Keratinocyte (primary cell): Measurements from ENCODE around the gene GALP. TPM values are rescaled to one million over a fixed set of nuclear protein-coding genes. Genes with fewer than 3 reads are reported as not detected.
"Not testable (repeated sequence)": the region's sequence is repeated elsewhere in the genome, so short reads cannot be mapped to it uniquely, and the experiment has no call there.

Experiments used
- DNase-seq: peaks from one replicate; pipeline ENCODE4 v3.0.0-alpha.2; 2011; ENCODE audit warnings: low read depth, missing footprints, low spot score
- FAIRE-seq: peaks from 2 replicates; lab custom pipeline; 2011; peaks lifted over from hg19 to GRCh38; lab: Jason Lieb, UNC
- H2AFZ ChIP-seq: 2 replicates; pipeline ENCODE4 v1.6.0; 2012; ENCODE audit warnings: low read length, control low read depth, inconsistent platforms; ENCODE audit not compliant: control insufficient read depth
- H3K27ac ChIP-seq: 2 replicates; pipeline ENCODE4 v1.5.1; 2011; ENCODE audit warnings: low read length; ENCODE audit not compliant: control insufficient read depth, insufficient read depth
- H3K27me3 ChIP-seq: 3 replicates; pipeline ENCODE4 v1.6.0; 2011; ENCODE audit warnings: low read length; ENCODE audit not compliant: control insufficient read depth, insufficient read depth; ENCODE audit errors: extremely low read depth
- H3K36me3 ChIP-seq, 2 experiments: 2 replicates in 1 of 2; 3 replicates in 1 of 2; pipeline ENCODE4 v1.5.1; 2011; ENCODE audit warnings: low read length in 2 of 2, mild to moderate bottlenecking in 1 of 2; ENCODE audit not compliant: control insufficient read depth in 2 of 2, insufficient read depth in 2 of 2; ENCODE audit errors: extremely low read depth in 1 of 2
- H3K4me1 ChIP-seq: 3 replicates; pipeline ENCODE4 v1.5.1; 2011; ENCODE audit warnings: low read length; ENCODE audit not compliant: control insufficient read depth, insufficient read depth; ENCODE audit errors: extremely low read depth
- H3K4me2 ChIP-seq: 3 replicates; pipeline ENCODE4 v1.6.0; 2011; ENCODE audit warnings: low read depth, low read length; ENCODE audit not compliant: control insufficient read depth, insufficient read depth; ENCODE audit errors: extremely low read depth
- H3K4me3 ChIP-seq, 3 experiments: fragments of 200-600 bp in 1 of 3; sonication (generic) in 1 of 3; 2 replicates in 2 of 3; 3 replicates in 1 of 3; pipeline ENCODE4 v1.5.1; 2011 to 2016; ENCODE audit warnings: low read length in 3 of 3, mild to moderate bottlenecking in 3 of 3, control low read depth in 2 of 3, inconsistent platforms in 1 of 3, low read depth in 1 of 3, mixed read lengths in 1 of 3, mixed run types in 1 of 3, moderate library complexity in 1 of 3; ENCODE audit not compliant: control insufficient read depth in 2 of 3, insufficient read depth in 2 of 3; ENCODE audit errors: extremely low read depth in 1 of 3
- H3K79me2 ChIP-seq: 2 replicates; pipeline ENCODE4 v1.6.0; 2012; ENCODE audit warnings: low read length; ENCODE audit not compliant: control insufficient read depth, insufficient read depth
- H3K9ac ChIP-seq: 3 replicates; pipeline ENCODE4 v1.6.0; 2011; ENCODE audit warnings: low read length; ENCODE audit not compliant: control insufficient read depth, insufficient read depth; ENCODE audit errors: extremely low read depth
- H3K9me1 ChIP-seq: 3 replicates; pipeline ENCODE4 v1.6.0; 2011; ENCODE audit warnings: low read length; ENCODE audit not compliant: control insufficient read depth, insufficient read depth; ENCODE audit errors: extremely low read depth
- H3K9me3 ChIP-seq: 2 replicates; pipeline ENCODE4 v1.5.1; 2012; ENCODE audit warnings: low read depth, low read length; ENCODE audit not compliant: control insufficient read depth
- H4K20me1 ChIP-seq: 3 replicates; pipeline ENCODE4 v1.6.0; 2011; ENCODE audit warnings: low read length; ENCODE audit not compliant: control insufficient read depth, insufficient read depth; ENCODE audit errors: extremely low read depth
- EZH2 ChIP-seq: IDR thresholded peaks from one replicate; pipeline ENCODE4 v1.6.1; 2012; ENCODE audit warnings: inconsistent platforms, mild to moderate bottlenecking, low read length, moderate library complexity
- dilution Hi-C: fragments of 300-500 bp; cut with MboI; formaldehyde crosslinking; loops from one replicate; pipeline ENCODE4 v1.7.0; 2020; ENCODE audit warnings: low sequenced_read_pairs; ENCODE audit not compliant: extremely low pct_ligation_motif_present
- polyA plus RNA-seq, 5 experiments: library from polyadenylated mRNA; depleted of rRNA in 3 of 5; stranded (reverse) in 3 of 5; stranded (forward) in 1 of 5; unstranded in 1 of 5; fragments of >200 nt; gene quantifications; 1 replicate in 1 of 5; 2 replicates in 3 of 5; 3 replicates in 1 of 5; pipeline versions ENCODE4 v1.2.1 to v1.2.3, GENCODE V29; 2011 to 2012; ENCODE audit warnings: missing spikeins in 2 of 5, low read depth in 1 of 5, low replicate concordance in 1 of 5
- TF ChIP-seq, protein P1 (sequence below), 3 experiments: IDR thresholded peaks in 1 of 3; conservative IDR thresholded peaks in 1 of 3; optimal IDR thresholded peaks in 1 of 3; 2 replicates in 2 of 3; 3 replicates in 1 of 3; pipeline versions ENCODE3 to v1.5.1; 2011; ENCODE audit warnings: low read length in 3 of 3, mild to moderate bottlenecking in 3 of 3, moderate library complexity in 2 of 3, control low read depth in 1 of 3, inconsistent platforms in 1 of 3; ENCODE audit not compliant: insufficient read depth in 2 of 3; ENCODE audit errors: extremely low read depth in 1 of 3

The GALP gene
- polyA plus RNA-seq, 1 donor (not counting 4 experiments of a cell fraction or from before 2014, with no cell fraction given), result not detected

DNA sequence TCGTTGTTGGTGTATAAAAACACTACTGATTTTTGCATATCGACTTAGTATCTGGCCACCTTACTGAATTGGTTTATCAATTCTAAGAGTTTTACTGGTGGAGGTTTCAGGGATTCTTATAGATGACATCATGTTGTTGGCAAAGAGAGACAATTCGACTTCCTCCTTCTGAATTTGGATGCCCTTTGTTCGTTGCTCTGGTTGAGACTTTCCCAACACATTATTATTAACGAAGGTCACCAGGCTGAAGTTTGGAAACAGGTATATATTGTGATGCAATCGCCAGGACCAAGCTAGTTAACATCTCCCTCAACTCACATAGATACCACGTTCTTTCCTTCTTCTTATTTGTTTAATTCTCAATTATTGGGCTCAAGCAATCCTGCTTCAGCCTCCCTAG, 23.9 kb downstream of the GALP start:
- no peak for DNase-seq
- H3K4me3 ChIP-seq, result no peak overlapping the region
- no peaks in the 10 kb centered on the region for H4K20me1 ChIP-seq
- no peak overlapping the region for H3K27ac ChIP-seq
- H3K36me3 ChIP-seq, result no peaks in the 10 kb centered on the region
- no peak overlapping the region for H3K4me2 ChIP-seq
- H3K4me1 ChIP-seq, result no peaks in the 10 kb centered on the region
- H2AFZ ChIP-seq, result no peak overlapping the region
- H3K27me3 ChIP-seq, result no peaks in the 10 kb centered on the region
- TF ChIP-seq, protein P1, sequence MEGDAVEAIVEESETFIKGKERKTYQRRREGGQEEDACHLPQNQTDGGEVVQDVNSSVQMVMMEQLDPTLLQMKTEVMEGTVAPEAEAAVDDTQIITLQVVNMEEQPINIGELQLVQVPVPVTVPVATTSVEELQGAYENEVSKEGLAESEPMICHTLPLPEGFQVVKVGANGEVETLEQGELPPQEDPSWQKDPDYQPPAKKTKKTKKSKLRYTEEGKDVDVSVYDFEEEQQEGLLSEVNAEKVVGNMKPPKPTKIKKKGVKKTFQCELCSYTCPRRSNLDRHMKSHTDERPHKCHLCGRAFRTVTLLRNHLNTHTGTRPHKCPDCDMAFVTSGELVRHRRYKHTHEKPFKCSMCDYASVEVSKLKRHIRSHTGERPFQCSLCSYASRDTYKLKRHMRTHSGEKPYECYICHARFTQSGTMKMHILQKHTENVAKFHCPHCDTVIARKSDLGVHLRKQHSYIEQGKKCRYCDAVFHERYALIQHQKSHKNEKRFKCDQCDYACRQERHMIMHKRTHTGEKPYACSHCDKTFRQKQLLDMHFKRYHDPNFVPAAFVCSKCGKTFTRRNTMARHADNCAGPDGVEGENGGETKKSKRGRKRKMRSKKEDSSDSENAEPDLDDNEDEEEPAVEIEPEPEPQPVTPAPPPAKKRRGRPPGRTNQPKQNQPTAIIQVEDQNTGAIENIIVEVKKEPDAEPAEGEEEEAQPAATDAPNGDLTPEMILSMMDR (optimal IDR thresholded peaks at IDR 0.05 in 1 of 3, IDR thresholded peaks at IDR 0.05 in 1 of 3, conservative IDR thresholded peaks at IDR 0.05 in 1 of 3; ENCODE audit: extremely low read depth in 1 of 3, insufficient read depth in 2 of 3, low read length in 3 of 3), result no peak
- no peak for TF ChIP-seq EZH2
- dilution Hi-C loops, result no loop called here
- no peaks in the 10 kb centered on the region for H3K9me1 ChIP-seq
- no peaks in the 10 kb centered on the region for H3K79me2 ChIP-seq
- H3K9me3 ChIP-seq, result no peaks in the 10 kb centered on the region
- FAIRE-seq, result no peak
- no peak overlapping the region for H3K9ac ChIP-seq

DNA sequence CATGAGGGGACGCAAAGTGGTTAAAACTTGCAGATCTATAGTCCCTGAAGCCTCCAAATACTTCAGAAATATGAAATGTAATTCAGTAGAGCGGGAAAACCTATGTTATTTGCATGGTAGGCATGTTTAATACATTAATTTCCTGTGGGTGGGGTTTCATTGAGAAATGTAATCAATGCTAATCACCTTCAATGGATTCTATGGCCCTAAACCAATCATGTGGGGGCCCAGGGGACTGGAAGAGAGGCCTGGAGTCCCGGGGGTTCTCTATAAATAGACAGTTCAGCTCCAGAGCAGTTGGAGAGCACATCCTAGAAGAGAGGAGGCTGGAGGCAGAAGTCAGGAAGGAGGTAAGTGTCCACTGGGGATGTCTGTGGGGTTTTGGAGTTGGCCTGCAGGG, 26.2 kb downstream of the GALP start, which contains the start of gene ZSCAN5C:
Gene ZSCAN5C (plus strand): TSS at position 301 of the 400 bp plus-strand sequence. CDS start 3,641 bp downstream, outside the sequence.
- dilution Hi-C loops, result no loop called here
- Histone ChIP-seq H3K9me3 (no peaks in the 10 kb centered on the region), H3K27ac (no peak within 1 kb of the TSS), H3K79me2 (no peaks in the 10 kb centered on the region), H3K4me3 (no peak within 1 kb of the TSS), H3K4me2 (no peak within 1 kb of the TSS), H3K27me3 (no peaks in the 10 kb centered on the region), H3K4me1 (no peaks in the 10 kb centered on the region), H2AFZ (no peak within 1 kb of the TSS), H3K36me3 (no peaks in the 10 kb centered on the region), H3K9ac (no peak within 1 kb of the TSS), H3K9me1 (no peaks in the 10 kb centered on the region), H4K20me1 (no peaks in the 10 kb centered on the region)
- FAIRE-seq, result no peak
- no peak for TF ChIP-seq EZH2
- TF ChIP-seq, protein P1 (optimal IDR thresholded peaks at IDR 0.05 in 1 of 3, IDR thresholded peaks at IDR 0.05 in 1 of 3, conservative IDR thresholded peaks at IDR 0.05 in 1 of 3; ENCODE audit: extremely low read depth in 1 of 3, insufficient read depth in 2 of 3, low read length in 3 of 3), result no peak
- no peak for DNase-seq

DNA sequence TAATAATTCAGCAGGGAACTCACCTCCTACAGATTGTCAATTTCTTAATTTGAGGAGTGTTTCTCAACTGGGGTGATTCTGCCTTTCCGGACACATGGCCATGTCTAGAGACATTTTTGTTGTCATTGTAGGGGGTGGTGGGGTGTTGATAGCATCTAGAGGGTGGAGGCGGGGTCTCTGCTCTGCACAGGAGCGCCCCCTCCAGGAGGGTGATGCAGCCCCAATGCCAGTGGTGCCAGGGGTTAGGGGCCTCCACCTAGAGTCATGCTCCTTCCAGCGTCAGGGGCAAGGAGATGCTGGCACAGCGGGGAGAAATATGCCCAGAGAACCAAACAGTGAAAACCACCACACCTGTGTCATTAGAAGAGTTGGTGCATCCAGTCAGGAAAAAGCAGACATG, 31.8 kb downstream of the GALP start:
- H3K9ac ChIP-seq, DNase-seq, H2AFZ ChIP-seq, H3K4me1 ChIP-seq, FAIRE-seq, H3K79me2 ChIP-seq, H3K9me1 ChIP-seq, H4K20me1 ChIP-seq, H3K27ac ChIP-seq, H3K27me3 ChIP-seq, H3K4me2 ChIP-seq, H3K9me3 ChIP-seq, H3K4me3 ChIP-seq, dilution Hi-C loops, H3K36me3 ChIP-seq: not testable (repeated sequence)
